Peyer's patch (tissue), 4 donors: Measurements from ENCODE around the gene IDI1.
"Not testable (repeated sequence)": the region's sequence is repeated elsewhere in the genome, so short reads cannot be mapped to it uniquely, and the experiment has no call there.

Source experiments
- CTCF ChIP-seq, 6 experiments: fragments of 450-650 bp in 4 of 6; fragments of 200-600 bp in 2 of 6; sonication (generic) in 1 of 6; IDR thresholded peaks; one replicate each; pipeline ENCODE4 v1.5.1; 2017 to 2019; ENCODE audit warnings: antibody characterized with exemption in 6 of 6, mild to moderate bottlenecking in 3 of 6, moderate library complexity in 1 of 6
- POLR2A ChIP-seq, 2 donors: fragments of 450-650 bp; IDR thresholded peaks; one replicate each; pipeline ENCODE4 v1.5.1; 2017; ENCODE audit warnings: antibody characterized with exemption in 2 of 2, mild to moderate bottlenecking in 2 of 2, moderate library complexity in 2 of 2

GRCh38 chr10:1038769-1039168, 10.2 kb downstream of the IDI1 start:
- TF ChIP-seq CTCF, POLR2A (IDR thresholded peaks at IDR 0.05): not testable (repeated sequence)
